Left kidney (tissue), 2 donors: ENCODE measurements around the gene SCCPDH. TPM values are rescaled to one million over a fixed set of nuclear protein-coding genes. Genes with fewer than 3 reads are reported as not detected.
"Not testable (repeated sequence)": the region's sequence is repeated elsewhere in the genome, so short reads cannot be mapped to it uniquely, and the experiment has no call there.

Source experiments
- DNase-seq: peaks from one replicate; pipeline ENCODE4 v3.0.0-alpha.2; 2013
- polyA plus RNA-seq: library from polyadenylated mRNA; unstranded; fragments of 120-200 nt; gene quantifications from one replicate; pipeline ENCODE4 v1.2.1, GENCODE V29; 2013; ENCODE audit not compliant: insufficient read length

SCCPDH gene
- polyA plus RNA-seq, 1 donor = 50.4 TPM

- DNase-seq = no peak
Observed at GRCh38 chr1:246798606-246799496, 74.6 kb downstream of the SCCPDH start.

DNA sequence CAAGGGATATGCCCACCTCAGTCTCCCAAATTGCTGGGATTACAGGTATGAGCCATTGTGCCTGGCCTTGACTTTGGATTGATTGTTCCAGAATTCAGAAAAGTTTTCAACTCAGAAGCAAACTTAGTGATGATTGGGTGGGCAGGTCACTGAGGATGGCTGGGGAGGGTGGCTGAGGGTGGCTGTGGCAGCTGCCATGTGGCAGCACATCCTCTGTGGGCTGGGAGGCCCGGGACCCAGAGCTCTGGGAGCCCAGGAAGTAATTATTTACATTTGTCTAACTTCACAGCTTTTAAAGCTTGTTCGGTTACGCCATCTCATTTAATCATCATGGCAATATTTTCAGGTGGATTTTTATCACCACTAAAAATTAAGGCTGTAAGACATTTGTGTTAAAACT lies 76.1 kb downstream of the SCCPDH start:
- no peak for DNase-seq

GRCh38 chr1:246800756-246801155 lies 76.5 kb downstream of the SCCPDH start:
- DNase-seq = no peak

DNA sequence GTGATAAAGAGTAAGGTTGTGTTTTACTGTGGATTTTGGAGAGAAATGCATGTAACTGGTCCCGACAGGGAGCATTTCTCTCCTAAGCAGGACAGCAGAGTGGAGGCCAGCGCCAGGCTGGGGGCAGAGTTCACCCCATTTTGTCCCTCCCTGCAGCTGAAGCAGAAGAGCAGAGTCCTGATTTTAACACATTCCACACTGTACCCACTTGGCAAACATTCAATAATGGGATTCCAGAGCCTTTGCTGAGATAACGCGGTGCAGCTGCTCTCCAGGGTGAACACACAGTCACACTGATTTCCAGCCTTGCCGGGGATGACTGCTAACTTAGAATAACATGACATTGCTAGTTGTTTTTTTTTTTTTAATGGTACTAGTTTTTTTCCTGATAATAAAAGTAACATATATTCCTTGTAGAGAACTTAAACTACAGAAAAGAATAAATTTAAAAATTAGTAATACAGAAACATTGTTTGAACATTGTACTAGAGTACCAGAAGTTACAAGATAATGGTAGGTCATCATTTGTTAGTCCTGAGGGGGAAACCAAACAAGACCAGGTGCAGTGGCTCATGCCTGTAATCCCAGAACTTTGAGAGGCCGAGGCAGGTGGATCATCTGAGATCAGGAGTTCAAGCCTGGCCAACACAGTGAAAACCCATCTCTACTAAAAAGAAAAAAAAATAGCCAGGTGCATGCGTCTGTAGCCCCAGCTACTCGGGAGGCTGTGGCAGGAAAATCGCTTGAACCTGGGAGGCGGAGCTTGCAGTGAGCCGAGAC lies 77.2 kb downstream of the SCCPDH start:
- DNase-seq = no peak

DNA sequence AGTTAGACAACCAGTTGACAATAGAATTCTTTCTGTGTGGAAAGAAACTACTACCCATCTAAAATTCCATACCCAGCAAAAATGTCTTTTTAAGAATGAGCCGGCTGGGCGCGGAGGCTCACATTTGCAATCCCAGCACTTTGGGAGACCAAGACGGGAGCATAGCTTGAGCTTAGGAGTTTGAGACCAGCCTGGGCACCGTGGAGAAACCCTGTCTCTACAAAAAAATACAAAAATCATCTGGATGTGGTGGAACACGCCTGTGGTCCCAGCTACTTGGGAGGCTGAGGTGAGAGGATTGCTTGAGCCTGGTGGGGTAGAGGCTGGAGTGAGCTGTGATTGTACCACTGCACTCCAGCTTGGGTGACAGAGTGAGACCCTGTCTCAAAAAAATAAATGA lies 79.2 kb downstream of the SCCPDH start:
- DNase-seq = no peak

DNA sequence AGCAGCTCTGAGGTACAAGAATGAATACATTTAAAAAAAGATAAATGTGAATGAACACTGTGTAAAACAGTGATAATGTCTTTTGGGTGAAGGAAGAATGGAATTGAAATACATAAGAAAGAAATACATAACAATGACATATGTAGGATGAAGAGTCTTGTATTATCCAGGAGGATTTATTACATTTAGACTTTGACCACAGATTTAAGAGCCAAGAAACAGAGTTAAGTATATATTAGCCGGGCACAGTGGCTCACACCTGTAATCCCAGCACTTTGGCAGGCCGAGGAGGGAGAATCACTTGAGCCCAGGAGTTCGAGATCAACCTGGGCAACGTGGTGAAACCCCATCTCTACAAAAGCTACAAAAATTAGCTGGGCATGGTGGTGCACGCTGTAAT lies 79.7 kb downstream of the SCCPDH start:
- no peak for DNase-seq

DNA sequence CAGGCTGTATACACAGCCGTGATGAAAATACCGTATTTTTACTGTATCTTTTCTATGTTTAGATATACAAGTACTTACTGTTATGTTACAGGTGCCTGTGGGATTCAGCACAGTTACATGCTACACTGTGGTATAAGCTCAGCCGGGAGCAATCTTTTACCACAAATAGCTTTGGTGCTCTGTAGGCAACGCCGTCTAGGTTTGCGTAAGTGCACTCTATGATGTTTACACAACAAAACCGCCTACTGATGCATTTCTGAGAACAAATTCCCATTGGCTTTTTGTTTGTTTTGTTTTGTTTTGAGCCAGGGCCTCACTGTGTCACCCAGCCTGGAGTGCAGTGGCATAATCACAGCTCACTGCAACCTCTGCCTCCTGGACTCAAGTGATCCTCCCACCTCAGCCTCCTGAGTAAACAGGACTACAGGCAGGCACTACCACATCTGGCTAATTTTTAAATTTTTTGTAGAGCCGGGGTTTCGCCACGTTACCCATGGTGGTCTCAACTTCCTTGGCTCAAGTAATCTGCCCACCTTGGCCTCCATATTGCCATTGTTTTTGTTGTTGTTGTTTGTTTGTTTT lies 81.0 kb downstream of the SCCPDH start:
- no peak for DNase-seq

DNA sequence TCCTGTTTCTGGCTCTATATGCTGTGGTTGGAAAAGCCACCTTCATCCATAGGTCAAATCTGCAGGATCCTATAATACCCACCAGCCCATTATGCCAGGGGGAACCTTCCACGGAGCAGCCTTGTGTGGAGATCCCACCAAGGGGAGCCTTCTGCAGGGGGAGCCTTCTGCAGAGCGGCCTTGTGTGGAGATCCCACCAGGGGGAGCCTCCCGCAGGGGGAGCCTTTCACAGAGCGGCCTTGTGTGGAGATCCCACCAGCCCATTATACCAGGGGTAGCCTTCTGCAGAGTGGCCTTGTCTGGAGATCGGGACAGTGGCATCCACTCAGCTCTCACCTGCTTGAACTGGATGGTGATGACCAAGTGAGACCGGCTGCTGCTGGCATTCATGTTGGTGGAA lies 85.3 kb downstream of the SCCPDH start:
- DNase-seq = no peak

DNA sequence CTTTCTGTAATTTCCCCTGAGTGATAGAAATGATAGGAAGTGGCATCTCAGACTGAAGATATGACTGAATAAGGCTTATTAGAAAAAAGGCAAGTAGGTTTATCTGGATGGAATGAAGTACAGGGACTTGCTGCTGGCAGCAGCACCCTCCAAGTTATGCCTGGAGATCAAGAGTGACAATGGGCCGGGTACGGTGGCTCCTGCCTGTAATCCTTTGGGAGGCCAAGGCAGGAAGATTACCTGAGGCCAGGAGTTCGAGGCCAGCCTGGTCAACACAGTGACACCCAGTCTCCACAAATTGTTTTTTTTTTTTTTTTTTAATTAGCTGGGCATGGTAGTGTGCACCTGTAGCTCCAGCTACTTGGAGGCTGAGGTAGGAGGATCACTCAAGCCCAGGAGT lies 87.8 kb downstream of the SCCPDH start:
- DNase-seq = no peak

- not testable (repeated sequence) for DNase-seq
Observed at GRCh38 chr1:246813325-246813724, 89.1 kb downstream of the SCCPDH start.

DNA sequence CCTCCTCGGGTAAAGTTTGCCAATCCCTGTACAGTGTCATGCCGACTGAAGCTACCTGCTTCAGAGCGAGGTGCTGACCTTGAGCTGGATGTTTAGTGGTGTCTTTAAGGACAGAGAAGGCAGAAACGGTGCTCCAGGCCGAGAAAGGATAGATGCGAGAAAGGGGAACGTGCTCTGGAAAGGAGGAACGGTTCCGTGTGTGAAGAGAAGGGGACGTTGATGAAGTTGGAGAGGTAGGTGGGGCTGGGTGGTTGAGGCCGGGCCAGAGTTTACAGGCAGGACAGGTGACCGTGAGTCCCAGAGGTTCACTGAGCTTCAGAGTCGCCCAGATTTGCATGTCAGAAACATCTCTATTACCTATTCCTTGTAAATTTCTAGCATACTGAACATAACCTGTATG lies 90.7 kb downstream of the SCCPDH start:
- DNase-seq = no peak

GRCh38 chr1:246815693-246816270 lies 91.6 kb downstream of the SCCPDH start:
- no peak for DNase-seq

Other genes with a start within 250 kb of the SCCPDH start
- 25.2 TPM for gene SMYD3, start 217.1 kb upstream of the SCCPDH start, polyA plus RNA-seq
- gene TFB2M, start 158.1 kb upstream of the SCCPDH start, polyA plus RNA-seq = 21.3 TPM
- gene CNST, start 158.0 kb upstream of the SCCPDH start, polyA plus RNA-seq = 22.4 TPM
- gene AHCTF1, start 207.5 kb downstream of the SCCPDH start, polyA plus RNA-seq = 61.5 TPM